Activated T-helper 17 cell treated with anti-CD3 and anti-CD28 coated beads, Interleukin-2, amount 50 U/mL, for 72 hours (primary cell): Measurements from ENCODE around the gene ACRBP. TPM values are rescaled to one million over a fixed set of nuclear protein-coding genes. Genes with fewer than 3 reads are reported as not detected.
"Not testable (repeated sequence)": the region's sequence is repeated elsewhere in the genome, so short reads cannot be mapped to it uniquely, and the experiment has no call there.

Experiments
- ATAC-seq: fragments of 150-1000 bp; cut with Tn5 transposase; replicated peaks from 2 replicates; pipeline ENCODE4 v1.10.0; 2021; ENCODE audit warnings: mild to moderate bottlenecking, moderate library complexity
- H3K27ac Mint-ChIP-seq: one replicate; pipeline ENCODE4 v1.8.0; 2022; ENCODE audit warnings: mixed read lengths
- H3K27me3 Mint-ChIP-seq: one replicate; pipeline ENCODE4 v1.8.0; 2022; ENCODE audit warnings: mixed read lengths
- H3K36me3 Mint-ChIP-seq: one replicate; pipeline ENCODE4 v1.8.0; 2022; ENCODE audit warnings: low read depth, mild to moderate bottlenecking, mixed read lengths
- H3K4me1 Mint-ChIP-seq: one replicate; pipeline ENCODE4 v1.8.0; 2022; ENCODE audit warnings: mixed read lengths
- H3K4me3 Mint-ChIP-seq: one replicate; pipeline ENCODE4 v1.8.0; 2022; ENCODE audit warnings: mild to moderate bottlenecking, mixed read lengths
- H3K9me3 Mint-ChIP-seq: one replicate; pipeline ENCODE4 v1.8.0; 2022; ENCODE audit warnings: mixed read lengths
- total RNA-seq, 2 donors: library from RNA; stranded (reverse); gene quantifications; one replicate each; pipeline ENCODE4 v1.2.3, GENCODE V29; 2022

Gene ACRBP
- total RNA-seq, 2 donors from 2014 or later = 0.78 to 2.6 TPM

- Mint-ChIP-seq H3K27me3 (no peaks in the 10 kb centered on the region), H3K4me3 (no peak overlapping the region), H3K9me3 (no peaks in the 10 kb centered on the region), H3K27ac (peak overlapping the region; percentile 68), H3K4me1 (peaks cover 21% of the 10 kb centered on the region), H3K36me3 (no peaks in the 10 kb centered on the region)
- peak; percentile 25 for ATAC-seq
These were observed 33.3 kb downstream of the ACRBP start for GRCh38 chr12:6613776-6614512.

- Mint-ChIP-seq H3K9me3 (no peaks in the 10 kb centered on the region), H3K36me3 (no peaks in the 10 kb centered on the region), H3K4me1 (peaks cover 21% of the 10 kb centered on the region), H3K27ac (no peak overlapping the region), H3K4me3 (no peak overlapping the region), H3K27me3 (no peaks in the 10 kb centered on the region)
- ATAC-seq = no peak
These were observed 34.0 kb downstream of the ACRBP start for GRCh38 chr12:6613015-6613775.

DNA sequence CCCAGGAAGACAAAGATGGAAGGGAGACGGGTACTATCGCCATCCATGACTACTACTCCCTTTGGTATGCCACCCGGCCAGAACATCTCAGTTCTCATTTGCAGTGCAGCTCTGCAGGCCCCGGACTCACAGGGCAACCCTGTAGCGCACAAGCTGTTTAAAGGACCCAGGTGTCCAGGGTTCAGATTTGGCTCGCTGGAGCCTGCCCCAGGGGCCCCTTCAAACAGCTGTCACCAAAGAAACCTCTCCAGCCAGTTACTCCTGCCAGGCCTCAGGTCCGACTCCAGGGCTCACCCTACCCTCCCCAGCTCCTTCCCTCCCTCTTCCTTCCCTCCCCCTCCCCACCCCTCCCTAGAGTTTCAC is 34.6 kb downstream of the ACRBP start:
- peak overlapping the region; percentile 15 for H3K4me3 Mint-ChIP-seq
- H3K9me3 Mint-ChIP-seq = no peaks in the 10 kb centered on the region
- peak overlapping the region; percentile 8 for H3K27ac Mint-ChIP-seq
- no peaks in the 10 kb centered on the region for H3K36me3 Mint-ChIP-seq
- H3K27me3 Mint-ChIP-seq = no peaks in the 10 kb centered on the region
- peaks cover 21% of the 10 kb centered on the region for H3K4me1 Mint-ChIP-seq
- no peak for ATAC-seq

GRCh38 chr12:6612247-6612646 is 35.0 kb downstream of the ACRBP start:
- Mint-ChIP-seq H3K27me3 (no peaks in the 10 kb centered on the region), H3K36me3 (no peaks in the 10 kb centered on the region), H3K9me3 (no peaks in the 10 kb centered on the region), H3K27ac (peak overlapping the region; percentile 8), H3K4me1 (peaks cover 21% of the 10 kb centered on the region), H3K4me3 (peak overlapping the region; percentile 15)
- no peak for ATAC-seq

- Mint-ChIP-seq H3K27me3 (no peaks in the 10 kb centered on the region), H3K36me3 (peaks cover 25% of the 10 kb centered on the region), H3K9me3 (no peaks in the 10 kb centered on the region), H3K27ac (no peak overlapping the region), H3K4me1 (peaks cover 29% of the 10 kb centered on the region), H3K4me3 (no peak overlapping the region)
- ATAC-seq = no peak
These were observed 38.5 kb downstream of the ACRBP start for GRCh38 chr12:6608592-6609281.

DNA sequence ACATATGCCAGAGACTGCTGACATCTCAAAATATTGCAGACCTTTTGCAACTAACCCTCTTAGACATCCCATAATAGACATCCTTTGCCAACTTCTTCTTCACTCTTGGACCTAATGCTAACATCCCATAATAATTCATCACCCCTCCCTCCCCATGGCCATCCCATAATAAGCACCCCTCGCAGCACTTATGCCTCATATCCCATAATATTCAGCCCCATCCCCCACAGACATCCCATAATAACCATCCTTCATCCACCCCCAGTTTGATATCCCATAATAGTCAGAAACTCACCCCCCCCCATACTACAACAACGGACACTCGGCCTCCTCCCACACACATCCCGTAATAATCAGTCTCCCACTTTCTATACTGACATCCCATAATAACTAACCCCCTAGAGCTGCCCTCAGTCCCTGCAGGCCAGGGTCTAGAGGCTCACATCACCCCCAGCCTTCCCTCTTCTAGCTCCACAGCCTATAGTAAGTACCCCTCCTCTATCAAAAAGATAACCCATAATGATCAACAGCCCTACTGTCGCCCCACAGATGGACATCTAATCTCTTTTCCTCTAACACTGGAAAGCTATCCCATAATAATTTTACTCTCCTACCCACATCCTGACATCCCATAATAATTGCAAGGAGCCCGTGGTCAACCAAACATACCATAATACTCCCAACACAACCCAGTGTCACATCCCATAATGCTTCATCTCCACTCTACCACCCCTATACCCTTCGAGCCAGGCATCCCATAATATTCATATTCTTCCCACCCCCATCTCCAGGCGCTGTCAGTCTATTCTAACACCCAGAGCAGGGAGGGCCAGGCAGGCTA is 39.3 kb downstream of the ACRBP start:
- no peak overlapping the region for H3K4me3 Mint-ChIP-seq
- peak; percentile 31 for ATAC-seq
- H3K9me3 Mint-ChIP-seq = no peaks in the 10 kb centered on the region
- H3K27me3 Mint-ChIP-seq = no peaks in the 10 kb centered on the region
- peaks cover 33% of the 10 kb centered on the region for H3K36me3 Mint-ChIP-seq
- no peak overlapping the region for H3K27ac Mint-ChIP-seq
- peaks cover 37% of the 10 kb centered on the region for H3K4me1 Mint-ChIP-seq

- Mint-ChIP-seq H3K36me3 (peaks cover 47% of the 10 kb centered on the region), H3K4me1 (peaks cover 42% of the 10 kb centered on the region), H3K27ac (peak overlapping the region; percentile 92), H3K27me3 (no peaks in the 10 kb centered on the region), H3K9me3 (no peaks in the 10 kb centered on the region), H3K4me3 (no peak overlapping the region)
- peak; percentile 47 for ATAC-seq
These were observed 40.7 kb downstream of the ACRBP start for GRCh38 chr12:6606331-6607131.

- no peaks in the 10 kb centered on the region for H3K27me3 Mint-ChIP-seq
- no peak overlapping the region for H3K4me3 Mint-ChIP-seq
- peaks cover 38% of the 10 kb centered on the region for H3K4me1 Mint-ChIP-seq
- no peaks in the 10 kb centered on the region for H3K9me3 Mint-ChIP-seq
- H3K36me3 Mint-ChIP-seq = peaks cover 56% of the 10 kb centered on the region
- H3K27ac Mint-ChIP-seq = peak overlapping the region; percentile 92
- ATAC-seq = peak; percentile 57
These were observed 41.6 kb downstream of the ACRBP start for GRCh38 chr12:6605421-6606330.

GRCh38 chr12:6604259-6605029 is 42.8 kb downstream of the ACRBP start:
- H3K27me3 Mint-ChIP-seq = no peaks in the 10 kb centered on the region
- no peaks in the 10 kb centered on the region for H3K9me3 Mint-ChIP-seq
- ATAC-seq = no peak
- peaks cover 68% of the 10 kb centered on the region for H3K36me3 Mint-ChIP-seq
- H3K27ac Mint-ChIP-seq = peak overlapping the region; percentile 92
- no peak overlapping the region for H3K4me3 Mint-ChIP-seq
- peaks cover 37% of the 10 kb centered on the region for H3K4me1 Mint-ChIP-seq

GRCh38 chr12:6603095-6603567 is 44.1 kb downstream of the ACRBP start:
- H3K4me3 Mint-ChIP-seq = no peak overlapping the region

GRCh38 chr12:6602526-6602925 is 44.7 kb downstream of the ACRBP start:
- peaks cover 42% of the 10 kb centered on the region for H3K4me1 Mint-ChIP-seq
- H3K9me3 Mint-ChIP-seq = no peaks in the 10 kb centered on the region
- H3K4me3 Mint-ChIP-seq = no peak overlapping the region
- H3K27me3 Mint-ChIP-seq = no peaks in the 10 kb centered on the region
- H3K36me3 Mint-ChIP-seq = peaks cover 87% of the 10 kb centered on the region
- ATAC-seq = no peak
- peak overlapping the region; percentile 92 for H3K27ac Mint-ChIP-seq

More at GRCh38 chr12:6603095-6603567, 44.1 kb downstream of the ACRBP start:
- no peaks in the 10 kb centered on the region for H3K9me3 Mint-ChIP-seq
- no peaks in the 10 kb centered on the region for H3K27me3 Mint-ChIP-seq
- peak overlapping the region; percentile 92 for H3K27ac Mint-ChIP-seq
- ATAC-seq = no peak
- peaks cover 81% of the 10 kb centered on the region for H3K36me3 Mint-ChIP-seq
- peaks cover 37% of the 10 kb centered on the region for H3K4me1 Mint-ChIP-seq

- H3K27me3 Mint-ChIP-seq, H3K9me3 Mint-ChIP-seq, ATAC-seq, H3K4me3 Mint-ChIP-seq: not testable (repeated sequence)
- Mint-ChIP-seq H3K27ac (peak overlapping the region; percentile 24), H3K4me1 (peaks cover 19% of the 10 kb centered on the region), H3K36me3 (peaks cover 99% of the 10 kb centered on the region)
These were observed 51.6 kb downstream of the ACRBP start for GRCh38 chr12:6595673-6596072.
